Endothelial cell (in vitro differentiated cells): ENCODE measurements around the gene OCA2. TPM values are rescaled to one million over a fixed set of nuclear protein-coding genes. Genes with fewer than 3 reads are reported as not detected.

Source experiments
- DNase-seq: peaks from one replicate; pipeline ENCODE4 v3.0.0; 2021; ENCODE audit warnings: low spot score
- H3K27ac Mint-ChIP-seq: one replicate; pipeline ENCODE4 v1.8.0; 2021; ENCODE audit warnings: mixed read lengths, inconsistent platforms; ENCODE audit not compliant: unreplicated experiment
- H3K27me3 Mint-ChIP-seq: one replicate; pipeline ENCODE4 v1.8.0; 2021; ENCODE audit warnings: mild to moderate bottlenecking, moderate library complexity, mixed read lengths, inconsistent platforms; ENCODE audit not compliant: unreplicated experiment
- H3K36me3 Mint-ChIP-seq: one replicate; pipeline ENCODE4 v1.8.0; 2021; ENCODE audit warnings: mild to moderate bottlenecking, low read depth, mixed read lengths, inconsistent platforms; ENCODE audit not compliant: unreplicated experiment
- H3K4me1 Mint-ChIP-seq: one replicate; pipeline ENCODE4 v1.8.0; 2021; ENCODE audit warnings: mild to moderate bottlenecking, mixed read lengths, inconsistent platforms; ENCODE audit not compliant: unreplicated experiment
- H3K4me3 Mint-ChIP-seq: one replicate; pipeline ENCODE4 v1.8.0; 2021; ENCODE audit warnings: mild to moderate bottlenecking, mixed read lengths, inconsistent platforms; ENCODE audit not compliant: unreplicated experiment
- H3K9me3 Mint-ChIP-seq: one replicate; pipeline ENCODE4 v1.8.0; 2021; ENCODE audit warnings: mixed read lengths, inconsistent platforms; ENCODE audit not compliant: unreplicated experiment
- total RNA-seq: library from RNA; stranded (reverse); fragmentation: NEBNext Ultra II Directional; extraction: Animal tissue kit (Norgen Biotek cat#: 25700); gene quantifications from one replicate; pipeline ENCODE4 v1.2.1, GENCODE V29; 2021; ENCODE audit not compliant: unreplicated experiment
- TF ChIP-seq, protein P1 (sequence below): fragments of 200-600 bp; sonication (generic); IDR thresholded peaks from one replicate; pipeline ENCODE4 v1.5.0; 2021; ENCODE audit warnings: antibody characterized with exemption; ENCODE audit not compliant: unreplicated experiment

OCA2 gene
- total RNA-seq, 1 donor from 2014 or later = not detected

DNA sequence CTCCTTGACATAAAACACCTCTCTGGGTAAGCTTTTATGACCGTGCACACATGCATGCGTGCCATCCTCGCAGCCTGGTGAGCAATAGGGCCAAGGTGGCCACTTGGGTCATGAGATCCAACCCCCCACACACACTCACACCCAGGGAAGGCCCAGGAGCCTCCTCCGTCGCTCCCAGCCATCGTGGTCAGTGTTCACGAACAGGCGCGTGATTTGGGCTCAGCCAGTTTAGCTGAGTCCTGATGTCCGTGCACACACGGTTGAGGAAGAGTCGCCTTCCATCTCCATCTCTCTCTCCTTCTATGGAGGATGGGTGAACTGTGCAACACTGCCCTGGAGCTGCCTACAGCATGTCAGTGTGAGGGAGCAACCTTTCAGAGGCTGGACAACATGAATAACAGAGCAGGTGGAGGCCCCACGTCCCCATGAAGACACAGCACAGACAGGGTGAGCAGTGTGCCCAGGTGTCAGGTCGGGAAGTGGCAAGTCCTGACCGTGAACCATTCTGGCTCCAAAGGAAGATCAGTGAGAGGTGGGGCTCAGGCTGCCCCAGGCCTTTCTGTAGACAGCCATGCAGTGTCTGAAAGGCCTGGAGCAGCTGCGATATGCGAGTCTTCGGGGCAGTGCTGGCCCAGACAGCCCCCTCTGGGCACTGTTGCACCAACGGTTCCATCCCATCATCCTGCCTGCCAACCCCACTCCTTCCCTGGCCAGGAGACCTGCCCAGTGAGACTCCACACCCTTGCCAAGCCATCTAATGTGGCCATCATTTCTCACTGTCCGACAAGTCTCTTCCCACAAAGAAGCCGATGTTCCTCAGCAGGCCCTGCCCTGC lies 253.4 kb downstream of the OCA2 start:
- Mint-ChIP-seq H3K27me3 (no peaks in the 10 kb centered on the region), H3K36me3 (no peaks in the 10 kb centered on the region), H3K27ac (no peak overlapping the region), H3K4me1 (peaks cover 4% of the 10 kb centered on the region), H3K4me3 (no peak overlapping the region), H3K9me3 (no peaks in the 10 kb centered on the region)
- DNase-seq = no peak
- TF ChIP-seq, protein P1, sequence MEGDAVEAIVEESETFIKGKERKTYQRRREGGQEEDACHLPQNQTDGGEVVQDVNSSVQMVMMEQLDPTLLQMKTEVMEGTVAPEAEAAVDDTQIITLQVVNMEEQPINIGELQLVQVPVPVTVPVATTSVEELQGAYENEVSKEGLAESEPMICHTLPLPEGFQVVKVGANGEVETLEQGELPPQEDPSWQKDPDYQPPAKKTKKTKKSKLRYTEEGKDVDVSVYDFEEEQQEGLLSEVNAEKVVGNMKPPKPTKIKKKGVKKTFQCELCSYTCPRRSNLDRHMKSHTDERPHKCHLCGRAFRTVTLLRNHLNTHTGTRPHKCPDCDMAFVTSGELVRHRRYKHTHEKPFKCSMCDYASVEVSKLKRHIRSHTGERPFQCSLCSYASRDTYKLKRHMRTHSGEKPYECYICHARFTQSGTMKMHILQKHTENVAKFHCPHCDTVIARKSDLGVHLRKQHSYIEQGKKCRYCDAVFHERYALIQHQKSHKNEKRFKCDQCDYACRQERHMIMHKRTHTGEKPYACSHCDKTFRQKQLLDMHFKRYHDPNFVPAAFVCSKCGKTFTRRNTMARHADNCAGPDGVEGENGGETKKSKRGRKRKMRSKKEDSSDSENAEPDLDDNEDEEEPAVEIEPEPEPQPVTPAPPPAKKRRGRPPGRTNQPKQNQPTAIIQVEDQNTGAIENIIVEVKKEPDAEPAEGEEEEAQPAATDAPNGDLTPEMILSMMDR = no peak

DNA sequence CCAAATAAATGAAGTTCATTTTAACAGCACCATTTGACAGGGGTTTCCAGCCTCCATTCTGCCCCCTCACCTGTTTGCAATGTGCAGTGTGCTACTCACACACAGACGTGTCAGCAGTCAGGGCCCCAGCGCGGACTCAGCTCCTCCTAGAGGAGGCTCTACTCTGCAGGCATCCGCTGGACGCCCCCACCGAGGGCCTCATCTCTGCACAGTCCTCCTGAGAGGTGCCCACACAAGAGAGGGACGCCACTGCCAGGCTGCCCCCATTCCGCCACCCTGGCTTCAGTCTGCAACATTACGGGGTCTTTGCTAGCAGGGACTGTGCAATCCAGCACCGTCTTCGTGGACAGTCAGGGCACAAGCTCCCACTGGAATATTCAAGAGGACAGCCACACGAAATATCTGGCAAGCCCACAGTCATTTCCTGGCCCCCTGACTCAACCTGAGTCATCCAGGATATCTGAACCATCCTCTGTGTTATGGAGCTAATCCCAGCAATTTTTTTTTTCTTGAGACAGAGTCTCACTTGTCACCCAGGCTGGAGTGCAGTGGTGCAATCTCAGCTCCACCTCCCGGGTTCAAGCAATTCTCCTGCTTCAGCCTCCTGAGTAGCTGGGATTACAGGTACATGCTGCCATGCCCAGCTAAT lies 255.0 kb downstream of the OCA2 start:
- Mint-ChIP-seq H3K9me3 (no peaks in the 10 kb centered on the region), H3K4me3 (no peak overlapping the region), H3K27me3 (no peaks in the 10 kb centered on the region), H3K36me3 (no peaks in the 10 kb centered on the region), H3K4me1 (peaks cover 4% of the 10 kb centered on the region), H3K27ac (no peak overlapping the region)
- DNase-seq = no peak
- TF ChIP-seq, protein P1 = no peak

DNA sequence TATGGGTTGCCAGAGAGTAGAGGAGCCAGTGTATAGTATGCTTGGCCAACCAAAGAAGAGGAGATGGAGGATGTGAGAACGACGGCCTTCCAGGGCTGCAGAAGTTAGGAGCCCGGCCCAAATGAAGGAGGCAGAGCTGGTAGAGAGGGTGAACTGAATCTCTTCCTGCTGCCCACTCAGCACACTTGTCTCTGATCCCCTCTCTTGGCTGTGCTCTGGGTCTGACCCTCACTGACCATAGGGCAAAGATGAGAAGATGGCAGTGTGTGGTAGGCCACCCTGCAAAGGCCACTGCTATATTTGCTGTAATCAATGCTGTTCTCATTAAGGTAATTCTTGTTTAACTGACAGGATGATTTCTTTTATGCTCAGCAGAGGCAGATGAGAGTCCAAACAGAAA lies 256.0 kb downstream of the OCA2 start:
- Mint-ChIP-seq H3K9me3 (no peaks in the 10 kb centered on the region), H3K36me3 (no peaks in the 10 kb centered on the region), H3K27me3 (peaks cover 1% of the 10 kb centered on the region), H3K4me1 (peaks cover 4% of the 10 kb centered on the region), H3K4me3 (no peak overlapping the region), H3K27ac (no peak overlapping the region)
- DNase-seq = no peak
- TF ChIP-seq, protein P1 = no peak

DNA sequence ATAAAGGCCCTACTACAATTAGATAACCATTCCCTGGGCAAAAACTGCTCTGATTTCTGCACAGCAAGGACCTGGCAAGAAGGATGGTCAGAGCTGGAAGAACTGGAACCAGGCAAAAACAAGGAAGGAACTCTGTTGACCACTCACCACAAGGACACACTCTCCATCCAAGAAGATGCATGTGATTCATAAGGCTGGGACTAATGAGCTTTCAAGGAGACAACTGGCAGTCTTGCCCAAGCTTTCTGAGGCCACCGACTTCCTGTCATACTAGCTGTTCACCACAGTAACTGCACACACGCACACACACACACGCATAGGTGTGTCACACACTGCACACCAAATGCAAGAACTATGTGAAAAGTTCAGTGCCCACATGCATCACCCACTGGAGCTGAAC lies 256.6 kb downstream of the OCA2 start:
- H3K36me3 Mint-ChIP-seq = no peaks in the 10 kb centered on the region
- TF ChIP-seq, protein P1 = no peak
- H3K4me1 Mint-ChIP-seq = peaks cover 8% of the 10 kb centered on the region
- no peak for DNase-seq
- H3K4me3 Mint-ChIP-seq = no peak overlapping the region
- H3K27ac Mint-ChIP-seq = no peak overlapping the region
- no peaks in the 10 kb centered on the region for H3K9me3 Mint-ChIP-seq
- H3K27me3 Mint-ChIP-seq = peaks cover 1% of the 10 kb centered on the region

DNA sequence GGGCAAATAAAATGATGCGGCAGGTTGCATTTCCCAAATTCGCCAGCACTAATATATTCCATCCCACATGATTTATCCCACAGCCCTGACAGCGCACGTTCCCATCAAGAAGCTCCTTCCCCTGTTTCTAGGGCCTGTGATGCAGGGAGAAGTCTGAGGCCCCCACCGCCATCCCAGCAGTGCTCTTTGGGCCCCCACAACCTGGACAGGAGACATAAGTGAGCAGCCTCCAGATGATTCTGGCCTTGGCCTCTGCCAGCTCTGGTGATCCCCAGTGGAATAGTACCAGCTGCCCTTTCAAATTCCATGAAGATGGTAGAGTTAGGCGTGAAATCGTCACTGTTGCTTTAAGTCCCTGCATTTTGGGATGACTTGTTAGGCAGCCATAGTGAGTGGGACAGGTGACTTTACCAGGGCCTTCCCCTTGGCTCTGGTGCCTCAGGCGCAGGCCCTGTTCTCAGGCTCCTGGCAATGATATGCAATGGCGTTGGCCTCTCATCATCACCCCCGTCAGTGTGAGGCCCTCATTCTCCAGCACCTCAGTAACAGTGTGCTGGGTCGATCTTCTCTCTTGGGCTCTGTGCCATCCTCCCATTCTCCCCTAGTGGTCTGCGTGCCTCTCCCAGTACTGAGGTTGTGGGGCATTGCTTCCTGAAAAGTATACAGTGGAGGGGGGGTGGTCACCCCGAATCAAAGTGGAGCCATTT lies 263.7 kb downstream of the OCA2 start:
- Mint-ChIP-seq H3K4me1 (peaks cover 14% of the 10 kb centered on the region), H3K27ac (no peak overlapping the region), H3K27me3 (peaks cover 9% of the 10 kb centered on the region), H3K4me3 (no peak overlapping the region), H3K9me3 (no peaks in the 10 kb centered on the region), H3K36me3 (no peaks in the 10 kb centered on the region)
- TF ChIP-seq, protein P1 = no peak
- DNase-seq = no peak
